Measurements from ENCODE around the gene NAA10.

DNA sequence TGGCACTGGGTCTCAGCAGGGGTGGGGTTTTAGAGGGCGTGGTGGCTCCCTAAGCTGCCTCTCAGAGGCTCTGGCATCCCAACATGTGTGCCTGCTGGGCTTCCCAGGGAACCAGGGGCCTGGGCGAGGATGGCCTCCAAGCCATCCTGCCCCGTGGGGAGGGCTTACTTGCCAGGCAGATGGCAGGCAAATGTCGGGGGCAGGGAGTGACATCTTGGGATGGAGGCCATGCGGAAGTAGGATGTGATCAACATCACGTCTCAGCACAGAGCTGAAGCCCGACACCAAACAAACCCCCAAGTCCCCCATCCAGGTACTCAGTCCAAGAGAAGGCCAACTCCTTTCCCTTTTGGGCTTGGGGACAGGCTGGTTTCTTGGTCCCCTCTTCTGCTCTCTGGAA lies 53.6 kb downstream of the NAA10 start:
- TF ChIP-seq RAD21 (IDR thresholded peaks at IDR 0.05; ENCODE audit: low read depth) (no peak), REST (IDR thresholded peaks at IDR 0.05; ENCODE audit: low read depth) (no peak), EP300 (IDR thresholded peaks at IDR 0.05; ENCODE audit: borderline replicate concordance) (no peak), NFIC (IDR thresholded peaks at IDR 0.05) (no peak), TAF1 (IDR thresholded peaks at IDR 0.05; ENCODE audit: low read depth) (no peak), CREB1 (IDR thresholded peaks at IDR 0.05; ENCODE audit: low read depth) (no peak), TEAD4 (IDR thresholded peaks at IDR 0.05) (no peak)
- TF ChIP-seq, protein P1, sequence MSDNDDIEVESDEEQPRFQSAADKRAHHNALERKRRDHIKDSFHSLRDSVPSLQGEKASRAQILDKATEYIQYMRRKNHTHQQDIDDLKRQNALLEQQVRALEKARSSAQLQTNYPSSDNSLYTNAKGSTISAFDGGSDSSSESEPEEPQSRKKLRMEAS (IDR thresholded peaks at IDR 0.05): no peak

Data from Ishikawa (cell line).